BLaER1 treated with 17β-estradiol and CSF1 and Interleukin-3, amounts not matched to agents 10 nM and 100 nM (cell line): ENCODE measurements around the gene SDHD.

Experiments
- H3K27ac ChIP-seq, 11 experiments: shearing (Covaris generic); formaldehyde crosslinking; 2 replicates each; pipeline ENCODE4 v1.8.1; 2022
- H3K27me3 ChIP-seq, 11 experiments: shearing (Covaris generic); formaldehyde crosslinking; 2 replicates each; pipeline ENCODE4 v1.8.1; 2022
- H3K36me3 ChIP-seq, 11 experiments: shearing (Covaris generic); formaldehyde crosslinking; 2 replicates each; pipeline ENCODE4 v1.8.1; 2022
- H3K4me1 ChIP-seq, 10 experiments: shearing (Covaris generic); formaldehyde crosslinking; 2 replicates each; pipeline ENCODE4 v1.8.1; 2022
- H3K4me2 ChIP-seq, 11 experiments: shearing (Covaris generic); formaldehyde crosslinking; 2 replicates each; pipeline ENCODE4 v1.8.1; 2022
- H3K4me3 ChIP-seq, 10 experiments: shearing (Covaris generic); formaldehyde crosslinking; 2 replicates each; pipeline ENCODE4 v1.8.1; 2022
- H3K9ac ChIP-seq, 11 experiments: shearing (Covaris generic); formaldehyde crosslinking; 2 replicates each; pipeline ENCODE4 v1.8.1; 2022
- H3K9me3 ChIP-seq, 11 experiments: shearing (Covaris generic); formaldehyde crosslinking; replicated peaks in 1 of 11; 2 replicates each; pipeline ENCODE4 v1.8.1; 2022
- H4K20me1 ChIP-seq, 11 experiments: shearing (Covaris generic); formaldehyde crosslinking; 2 replicates each; pipeline ENCODE4 v1.8.1; 2022
- Cebpa-rat ChIP-seq, 11 experiments: shearing (Covaris generic); IDR thresholded peaks; 2 replicates each; pipeline ENCODE4 v1.8.1; 2022

Gene SDHD

GRCh38 chr11:112114460-112114859, 27.8 kb downstream of the SDHD start:
- Histone ChIP-seq H3K36me3 (peaks cover 0 to 9% (median 5%) of the 10 kb centered on the region in 11 experiments; a peak in 8 of 22 replicates), H3K27me3 (no peaks in the 10 kb centered on the region), H4K20me1 (no peaks in the 10 kb centered on the region), H3K4me1 (peaks cover 0 to 42% (median 1%) of the 10 kb centered on the region in 10 experiments; a peak in 9 of 20 replicates), H3K4me2 (peak overlapping the region in 3 of 11 experiments; percentile 54 to 66 (median 59); a peak in 5 of 22 replicates), H3K27ac (no peak overlapping the region), H3K9ac (no peak overlapping the region), H3K9me3 (peaks cover 0 to 11% (median 4%) of the 10 kb centered on the region in 11 experiments; a peak in 7 of 22 replicates), H3K4me3 (no peak overlapping the region)
- TF ChIP-seq Cebpa-rat (IDR thresholded peaks at IDR 0.05) = no peak

GRCh38 chr11:112115386-112115785, 28.7 kb downstream of the SDHD start:
- Histone ChIP-seq H3K27ac (no peak overlapping the region), H3K27me3 (no peaks in the 10 kb centered on the region), H3K4me1 (peaks cover 0 to 51% (median 10%) of the 10 kb centered on the region in 10 experiments; a peak in 16 of 20 replicates), H4K20me1 (no peaks in the 10 kb centered on the region), H3K36me3 (peaks cover 0 to 11% (median 6%) of the 10 kb centered on the region in 11 experiments; a peak in 8 of 22 replicates), H3K9me3 (peaks cover 0 to 10% (median 6%) of the 10 kb centered on the region in 11 experiments; a peak in 7 of 22 replicates), H3K4me2 (no peak overlapping the region), H3K9ac (no peak overlapping the region), H3K4me3 (no peak overlapping the region)
- no peak for TF ChIP-seq Cebpa-rat (IDR thresholded peaks at IDR 0.05)

GRCh38 chr11:112118176-112118575, 31.5 kb downstream of the SDHD start:
- peak overlapping the region in 3 of 11 experiments; percentile 7 to 71 (median 44); a peak in 3 of 22 replicates for H3K4me2 ChIP-seq
- peaks cover 0 to 7% (median 4%) of the 10 kb centered on the region in 11 experiments; a peak in 4 of 22 replicates for H3K9me3 ChIP-seq
- no peak overlapping the region for H3K4me3 ChIP-seq
- H3K27ac ChIP-seq = no peak overlapping the region; a peak in 1 of 22 replicates
- H3K27me3 ChIP-seq = no peaks in the 10 kb centered on the region
- H3K4me1 ChIP-seq = peaks cover 0 to 76% (median 14%) of the 10 kb centered on the region in 10 experiments; a peak in 16 of 20 replicates
- H3K36me3 ChIP-seq = peaks cover 0 to 11% (median 6%) of the 10 kb centered on the region in 11 experiments; a peak in 8 of 22 replicates
- H3K9ac ChIP-seq = no peak overlapping the region
- TF ChIP-seq Cebpa-rat (IDR thresholded peaks at IDR 0.05) = no peak
- no peaks in the 10 kb centered on the region for H4K20me1 ChIP-seq

GRCh38 chr11:112121981-112122615, 35.4 kb downstream of the SDHD start:
- H3K4me1 ChIP-seq = peaks cover 0 to 56% (median 14%) of the 10 kb centered on the region in 10 experiments; a peak in 16 of 20 replicates
- H3K36me3 ChIP-seq = peaks cover 0 to 11% (median 6%) of the 10 kb centered on the region in 11 experiments; a peak in 8 of 22 replicates
- no peak overlapping the region for H3K4me3 ChIP-seq
- H3K27me3 ChIP-seq = no peaks in the 10 kb centered on the region
- H3K27ac ChIP-seq = peak overlapping the region in 3 of 11 experiments; percentile 72 to 85 (median 75); a peak in 4 of 22 replicates
- H3K9ac ChIP-seq = no peak overlapping the region
- no peaks in the 10 kb centered on the region for H4K20me1 ChIP-seq
- H3K9me3 ChIP-seq = peaks cover 0 to 7% (median 0%) of the 10 kb centered on the region in 11 experiments; a peak in 4 of 22 replicates
- H3K4me2 ChIP-seq = peak overlapping the region in 4 of 11 experiments; percentile 47 to 71 (median 68); a peak in 7 of 22 replicates
- TF ChIP-seq Cebpa-rat (IDR thresholded peaks at IDR 0.05) = no peak

- Histone ChIP-seq H3K9me3 (peaks cover 0 to 7% (median 0%) of the 10 kb centered on the region in 11 experiments; a peak in 2 of 22 replicates), H3K27me3 (no peaks in the 10 kb centered on the region), H3K36me3 (peaks cover 0 to 11% (median 6%) of the 10 kb centered on the region in 11 experiments; a peak in 8 of 22 replicates), H3K9ac (no peak overlapping the region), H3K4me3 (no peak overlapping the region), H4K20me1 (no peaks in the 10 kb centered on the region), H3K4me2 (no peak overlapping the region), H3K4me1 (peaks cover 0 to 55% (median 14%) of the 10 kb centered on the region in 10 experiments; a peak in 16 of 20 replicates), H3K27ac (no peak overlapping the region)
- no peak for TF ChIP-seq Cebpa-rat (IDR thresholded peaks at IDR 0.05)
These were observed 36.5 kb downstream of the SDHD start for GRCh38 chr11:112123129-112123528.

- Histone ChIP-seq H3K27ac (no peak overlapping the region), H3K9ac (no peak overlapping the region)
- TF ChIP-seq Cebpa-rat (IDR thresholded peaks at IDR 0.05) = no peak
These were observed 40.4 kb downstream of the SDHD start for GRCh38 chr11:112127056-112127455.

GRCh38 chr11:112128483-112129121, 41.9 kb downstream of the SDHD start:
- Histone ChIP-seq H3K27me3 (no peaks in the 10 kb centered on the region), H4K20me1 (no peaks in the 10 kb centered on the region), H3K9ac (no peak overlapping the region), H3K9me3 (no peaks in the 10 kb centered on the region), H3K4me2 (peak overlapping the region in 3 of 11 experiments; percentile 68 to 78 (median 77); a peak in 6 of 22 replicates), H3K36me3 (no peaks in the 10 kb centered on the region), H3K4me1 (peaks cover 0 to 61% (median 0%) of the 10 kb centered on the region in 10 experiments; a peak in 8 of 20 replicates), H3K4me3 (no peak overlapping the region), H3K27ac (peak overlapping the region in 2 of 11 experiments; percentile 5 to 48; a peak in 2 of 22 replicates)
- TF ChIP-seq Cebpa-rat (IDR thresholded peaks at IDR 0.05) = no peak

More at GRCh38 chr11:112127056-112127455, 40.4 kb downstream of the SDHD start:
- Histone ChIP-seq H3K27me3 (no peaks in the 10 kb centered on the region), H3K9me3 (no peaks in the 10 kb centered on the region), H3K4me1 (peaks cover 0 to 54% (median 0%) of the 10 kb centered on the region in 10 experiments; a peak in 8 of 20 replicates), H3K4me2 (no peak overlapping the region), H4K20me1 (no peaks in the 10 kb centered on the region), H3K36me3 (no peaks in the 10 kb centered on the region), H3K4me3 (no peak overlapping the region)

GRCh38 chr11:112129656-112130055, 43.0 kb downstream of the SDHD start:
- Histone ChIP-seq H3K36me3 (no peaks in the 10 kb centered on the region), H3K9me3 (no peaks in the 10 kb centered on the region), H4K20me1 (no peaks in the 10 kb centered on the region), H3K9ac (no peak overlapping the region), H3K27ac (peak overlapping the region in 3 of 11 experiments; percentile 24 to 48 (median 29); a peak in 4 of 22 replicates), H3K4me1 (peaks cover 0 to 63% (median 0%) of the 10 kb centered on the region in 10 experiments; a peak in 8 of 20 replicates), H3K27me3 (no peaks in the 10 kb centered on the region), H3K4me3 (no peak overlapping the region), H3K4me2 (peak overlapping the region in 4 of 11 experiments; percentile 15 to 78 (median 72); a peak in 8 of 22 replicates)
- no peak for TF ChIP-seq Cebpa-rat (IDR thresholded peaks at IDR 0.05)

- Histone ChIP-seq H4K20me1 (no peaks in the 10 kb centered on the region), H3K36me3 (no peaks in the 10 kb centered on the region), H3K27me3 (no peaks in the 10 kb centered on the region), H3K4me1 (peaks cover 0 to 60% (median 0%) of the 10 kb centered on the region in 10 experiments; a peak in 8 of 20 replicates), H3K4me3 (no peak overlapping the region), H3K4me2 (peak overlapping the region in 4 of 11 experiments; percentile 4 to 77 (median 62); a peak in 7 of 22 replicates), H3K9ac (no peak overlapping the region), H3K9me3 (no peaks in the 10 kb centered on the region), H3K27ac (no peak overlapping the region)
- TF ChIP-seq Cebpa-rat (IDR thresholded peaks at IDR 0.05) = no peak
These were observed 46.1 kb downstream of the SDHD start for GRCh38 chr11:112132737-112133136.
